CD4-positive, alpha-beta T cell (primary cell): ENCODE data around the gene PLCH2. TPM values are rescaled to one million over a fixed set of nuclear protein-coding genes. Genes with fewer than 3 reads are reported as not detected.

Experiments used
- ATAC-seq: fragments of 200-7000 bp; cut with Tn5 transposase; one replicate; pipeline ENCODE4 v1.10.0; 2022; ENCODE audit warnings: mild to moderate bottlenecking; ENCODE audit not compliant: poor library complexity
- CTCF ChIA-PET: fragments of 350-600 bp; sonication (Branson Sonifier 250); formaldehyde crosslinking; loops from one replicate; lab custom pipeline; 2021; ENCODE audit warnings: antibody characterized with exemption, inconsistent platforms; lab: Charles Lee
- POLR2A ChIA-PET: fragments of 350-600 bp; sonication (Branson Sonifier 250); formaldehyde crosslinking; loops from one replicate; lab custom pipeline; 2021; ENCODE audit warnings: antibody characterized with exemption, inconsistent platforms; lab: Charles Lee
- DNase-seq, 14 experiments: peaks; one replicate each; pipeline ENCODE4 v3.0.0-alpha.2; 2013 to 2020; ENCODE audit warnings: mixed read lengths in 2 of 14
- H3K27ac ChIP-seq, 2 donors: one replicate each; pipeline versions ENCODE4 v1.5.1 to v1.7.0; 2013; ENCODE audit warnings: low read length in 2 of 2, low read depth in 1 of 2, mild to moderate bottlenecking in 1 of 2
- H3K27me3 ChIP-seq, 2 experiments: 1 replicate in 1 of 2; 2 replicates in 1 of 2; pipeline versions ENCODE4 v1.6.1 to v1.7.0; 2013; ENCODE audit warnings: low read length in 2 of 2, control low read depth in 1 of 2, mild to moderate bottlenecking in 1 of 2, moderate library complexity in 1 of 2; ENCODE audit not compliant: insufficient read depth in 2 of 2, control insufficient read depth in 1 of 2
- H3K36me3 ChIP-seq: one replicate; pipeline ENCODE4 v1.6.1; 2013; ENCODE audit warnings: low read length, control low read depth; ENCODE audit not compliant: insufficient read depth
- H3K4me1 ChIP-seq: one replicate; pipeline ENCODE4 v1.6.1; 2013; ENCODE audit warnings: low read length, control low read depth; ENCODE audit not compliant: insufficient read depth
- H3K4me3 ChIP-seq: one replicate; pipeline ENCODE4 v1.5.1; 2013; ENCODE audit warnings: mild to moderate bottlenecking, low read length, moderate library complexity
- H3K9me3 ChIP-seq, 2 experiments: 1 replicate in 1 of 2; 2 replicates in 1 of 2; pipeline versions ENCODE4 v1.6.1 to v1.7.0; 2013; ENCODE audit warnings: low read length in 2 of 2, mild to moderate bottlenecking in 2 of 2, control low read depth in 1 of 2, moderate library complexity in 1 of 2; ENCODE audit not compliant: control insufficient read depth in 1 of 2, insufficient read depth in 1 of 2
- H3K27ac Mint-ChIP-seq: one replicate; pipeline ENCODE4 v1.8.0; 2020; ENCODE audit warnings: mixed read lengths
- H3K27me3 Mint-ChIP-seq: one replicate; pipeline ENCODE4 v1.8.0; 2021; ENCODE audit warnings: mixed read lengths
- H3K36me3 Mint-ChIP-seq: one replicate; pipeline ENCODE4 v1.8.0; 2021; ENCODE audit warnings: low read depth, mixed read lengths
- H3K4me1 Mint-ChIP-seq: one replicate; pipeline ENCODE4 v1.8.0; 2021; ENCODE audit warnings: low read depth, mixed read lengths
- H3K4me3 Mint-ChIP-seq: one replicate; pipeline ENCODE4 v1.8.0; 2020; ENCODE audit warnings: mild to moderate bottlenecking, mixed read lengths
- H3K9me3 Mint-ChIP-seq: one replicate; pipeline ENCODE4 v1.8.0; 2020; ENCODE audit warnings: mixed read lengths
- intact Hi-C, 2 experiments: fragments of 100-400 bp; cut with DNase I in 1 of 2; cut with micrococcal nuclease in 1 of 2; formaldehyde crosslinking; loops; one replicate each; pipeline versions ENCODE4 v1.15.1 to v1.9.0; 2023 to 2025; cut with DNase I, micrococcal nuclease
- total RNA-seq, 174 experiments: library from RNA in 2 of 174; stranded (reverse) in 2 of 174; gene quantifications; one replicate each; pipeline ENCODE4 v1.2.3 and lab custom pipeline; 2021 to 2026
- TF ChIP-seq, protein P1 (sequence below): fragments of 200-600 bp; IDR thresholded peaks from one replicate; pipeline ENCODE4 v1.8.0; 2022; ENCODE audit warnings: antibody characterized with exemption, mild to moderate bottlenecking

Gene PLCH2
- total RNA-seq, 2 experiments from 2014 or later, result 47.6 to 48.1 TPM

- Mint-ChIP-seq H3K27ac (no peak overlapping the region), H3K4me3 (no peak overlapping the region), H3K4me1 (peaks cover 4% of the 10 kb centered on the region), H3K36me3 (peaks cover 5% of the 10 kb centered on the region), H3K27me3 (peaks cover 12% of the 10 kb centered on the region), H3K9me3 (no peaks in the 10 kb centered on the region)
- Histone ChIP-seq H3K27me3 (peaks cover 3 to 5% of the 10 kb centered on the region in 2 experiments), H3K4me3 (no peak overlapping the region), H3K9me3 (peaks cover 0 to 14% of the 10 kb centered on the region in 2 experiments), H3K4me1 (peaks cover 3% of the 10 kb centered on the region), H3K36me3 (peaks cover 8% of the 10 kb centered on the region), H3K27ac (no peak overlapping the region)
- CTCF ChIA-PET, result no interaction called here
- no peak for ATAC-seq
- TF ChIP-seq, protein P1, sequence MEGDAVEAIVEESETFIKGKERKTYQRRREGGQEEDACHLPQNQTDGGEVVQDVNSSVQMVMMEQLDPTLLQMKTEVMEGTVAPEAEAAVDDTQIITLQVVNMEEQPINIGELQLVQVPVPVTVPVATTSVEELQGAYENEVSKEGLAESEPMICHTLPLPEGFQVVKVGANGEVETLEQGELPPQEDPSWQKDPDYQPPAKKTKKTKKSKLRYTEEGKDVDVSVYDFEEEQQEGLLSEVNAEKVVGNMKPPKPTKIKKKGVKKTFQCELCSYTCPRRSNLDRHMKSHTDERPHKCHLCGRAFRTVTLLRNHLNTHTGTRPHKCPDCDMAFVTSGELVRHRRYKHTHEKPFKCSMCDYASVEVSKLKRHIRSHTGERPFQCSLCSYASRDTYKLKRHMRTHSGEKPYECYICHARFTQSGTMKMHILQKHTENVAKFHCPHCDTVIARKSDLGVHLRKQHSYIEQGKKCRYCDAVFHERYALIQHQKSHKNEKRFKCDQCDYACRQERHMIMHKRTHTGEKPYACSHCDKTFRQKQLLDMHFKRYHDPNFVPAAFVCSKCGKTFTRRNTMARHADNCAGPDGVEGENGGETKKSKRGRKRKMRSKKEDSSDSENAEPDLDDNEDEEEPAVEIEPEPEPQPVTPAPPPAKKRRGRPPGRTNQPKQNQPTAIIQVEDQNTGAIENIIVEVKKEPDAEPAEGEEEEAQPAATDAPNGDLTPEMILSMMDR, result no peak
- intact Hi-C loops, result no loop called here
- no peak for DNase-seq
- POLR2A ChIA-PET, result no interaction called here
Measured at GRCh38 chr1:2436876-2437275, 39.2 kb upstream of the PLCH2 start.

DNA sequence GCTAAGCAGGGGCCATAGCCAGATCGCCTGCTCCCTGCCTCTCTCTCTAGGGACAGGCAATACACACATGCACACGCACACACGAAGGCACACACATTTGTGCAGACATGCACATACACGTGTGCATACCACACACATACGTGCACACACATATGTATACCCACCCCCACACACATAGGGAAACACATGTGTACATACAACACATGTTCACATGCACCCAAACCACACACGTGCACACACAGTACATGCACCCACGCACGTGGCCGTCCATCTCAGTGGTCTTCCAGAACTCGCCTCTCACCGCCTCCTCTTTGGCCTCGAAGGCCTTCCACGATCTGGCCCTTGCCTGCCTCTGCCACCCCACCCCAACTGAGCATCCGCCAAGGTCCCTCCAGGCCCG, 38.5 kb upstream of the PLCH2 start:
- POLR2A ChIA-PET, result interaction anchor here (0.6 kb wide), 1 partner anchor 65 kb away, joined by 3 read pairs; no protein-coding TSS in a partner anchor
- no peak overlapping the region for H3K27ac Mint-ChIP-seq

GRCh38 chr1:2438038-2438437, 38.1 kb upstream of the PLCH2 start:
- peaks cover 5% of the 10 kb centered on the region for H3K4me1 ChIP-seq
- Mint-ChIP-seq H3K4me3 (no peak overlapping the region), H3K27me3 (peaks cover 19% of the 10 kb centered on the region), H3K36me3 (peaks cover 5% of the 10 kb centered on the region), H3K27ac (no peak overlapping the region), H3K9me3 (no peaks in the 10 kb centered on the region), H3K4me1 (peaks cover 4% of the 10 kb centered on the region)
- CTCF ChIA-PET, result no interaction called here
- no peak overlapping the region for H3K4me3 ChIP-seq
- no peak for DNase-seq
- TF ChIP-seq, protein P1, result no peak
- peaks cover 8% of the 10 kb centered on the region for H3K36me3 ChIP-seq
- H3K27ac ChIP-seq, result no peak overlapping the region
- ATAC-seq, result no peak
- intact Hi-C loops, result no loop called here
- POLR2A ChIA-PET, result interaction anchor here (0.6 kb wide), 1 partner anchor 65 kb away, joined by 3 read pairs; no protein-coding TSS in a partner anchor
- H3K9me3 ChIP-seq, result peaks cover 0 to 14% of the 10 kb centered on the region in 2 experiments
- H3K27me3 ChIP-seq, result peaks cover 9 to 15% of the 10 kb centered on the region in 2 experiments

More for the DNA sequence above, 38.5 kb upstream of the PLCH2 start:
- TF ChIP-seq, protein P1, result no peak
- H3K4me3 Mint-ChIP-seq, result no peak overlapping the region
- H3K27me3 Mint-ChIP-seq, result peaks cover 16% of the 10 kb centered on the region
- Histone ChIP-seq H3K9me3 (peaks cover 0 to 14% of the 10 kb centered on the region in 2 experiments), H3K27me3 (peaks cover 5 to 11% of the 10 kb centered on the region in 2 experiments), H3K4me3 (no peak overlapping the region), H3K27ac (no peak overlapping the region), H3K36me3 (peaks cover 8% of the 10 kb centered on the region), H3K4me1 (peaks cover 3% of the 10 kb centered on the region)
- H3K9me3 Mint-ChIP-seq, result no peaks in the 10 kb centered on the region
- H3K36me3 Mint-ChIP-seq, result peaks cover 5% of the 10 kb centered on the region
- intact Hi-C loops, result no loop called here
- CTCF ChIA-PET, result no interaction called here
- no peak for DNase-seq
- peaks cover 4% of the 10 kb centered on the region for H3K4me1 Mint-ChIP-seq
- no peak for ATAC-seq
